Sigmoid colon (tissue), 7 donors: ENCODE results near the gene ING4. TPM values are rescaled to one million over a fixed set of nuclear protein-coding genes. Genes with fewer than 3 reads are reported as not detected.
A peak's percentile ranks its signal among the peaks of the same experiment; 100 is the strongest.

ENCODE experiments used
- DNase-seq: peaks from one replicate; pipeline ENCODE4 v3.0.0-alpha.2; 2019
- H3K27ac ChIP-seq, 4 donors: fragments of 200-600 bp; sonication (generic); one replicate each; pipeline ENCODE4 v1.5.1; 2016 to 2019; ENCODE audit warnings: mild to moderate bottlenecking in 1 of 4
- H3K27me3 ChIP-seq, 3 donors: fragments of 200-600 bp; sonication (generic); one replicate each; pipeline ENCODE4 v1.5.1; 2019; ENCODE audit warnings: mild to moderate bottlenecking in 1 of 3
- H3K36me3 ChIP-seq, 4 donors: fragments of 200-600 bp; sonication (generic); one replicate each; pipeline ENCODE4 v1.5.1; 2016 to 2019
- H3K4me1 ChIP-seq, 4 donors: fragments of 200-600 bp; sonication (generic); one replicate each; pipeline ENCODE4 v1.5.1; 2017 to 2019
- H3K4me3 ChIP-seq, 4 donors: fragments of 200-600 bp; sonication (generic); one replicate each; pipeline ENCODE4 v1.5.1; 2017 to 2019; ENCODE audit warnings: mild to moderate bottlenecking in 2 of 4, moderate library complexity in 1 of 4
- H3K9me3 ChIP-seq, 4 donors: fragments of 200-600 bp in 3 of 4; sonication (generic) in 3 of 4; one replicate each; pipeline versions ENCODE4 v1.5.1 to v1.6.1; 2013 to 2019
- EP300 ChIP-seq, 4 donors: sonication (generic); formaldehyde crosslinking; IDR thresholded peaks; one replicate each; pipeline ENCODE4 v1.6.1; 2017; ENCODE audit warnings: antibody characterized with exemption in 4 of 4
- POLR2A ChIP-seq, 2 donors: fragments of 450-650 bp; IDR thresholded peaks; one replicate each; pipeline ENCODE4 v1.6.1; 2016; ENCODE audit warnings: antibody characterized with exemption in 2 of 2, mild to moderate bottlenecking in 2 of 2, moderate library complexity in 2 of 2
- POLR2AphosphoS5 ChIP-seq, 4 donors: sonication (generic); formaldehyde crosslinking; IDR thresholded peaks; one replicate each; pipeline ENCODE4 v1.6.1; 2017; ENCODE audit warnings: antibody characterized with exemption in 4 of 4
- WGBS, 2 donors: extraction: QIAGEN DNeasy Blood & Tissue Kit; methylation state at CpG; one replicate each; pipeline ENCODE4 v1.1.7; 2013; 5-methylcytosine and 5-hydroxymethylcytosine counted together
- intact Hi-C: fragments of 100-400 bp; cut with DNase I; formaldehyde crosslinking; loops from one replicate; pipeline ENCODE4 v1.15.1; 2023
- polyA plus RNA-seq, 3 donors: library from polyadenylated mRNA; stranded (reverse); fragments of 200-250 nt; gene quantifications; one replicate each; pipeline ENCODE4 v1.2.3, GENCODE V29; 2013
- total RNA-seq, 4 donors: library from RNA; depleted of rRNA; stranded (reverse); fragments of >200 nt; gene quantifications; one replicate each; pipeline ENCODE4 v1.1.0, GENCODE V29; 2016
- TF ChIP-seq, protein P1 (sequence below), 4 experiments: fragments of 450-650 bp in 3 of 4; fragments of 200-600 bp in 1 of 4; IDR thresholded peaks; one replicate each; pipeline ENCODE4 v1.5.1; 2016 to 2019; ENCODE audit warnings: antibody characterized with exemption in 4 of 4, mild to moderate bottlenecking in 3 of 4, moderate library complexity in 2 of 4
- donor health status: healthy with polysubstance abuse.
- donor health status: Bipolar disorder and iron deficiency.
- donor health status: healthy.

The ING4 gene
- total and polyA plus RNA-seq, 7 donors: 37.8 to 85.9 (median 59.5) TPM

DNA sequence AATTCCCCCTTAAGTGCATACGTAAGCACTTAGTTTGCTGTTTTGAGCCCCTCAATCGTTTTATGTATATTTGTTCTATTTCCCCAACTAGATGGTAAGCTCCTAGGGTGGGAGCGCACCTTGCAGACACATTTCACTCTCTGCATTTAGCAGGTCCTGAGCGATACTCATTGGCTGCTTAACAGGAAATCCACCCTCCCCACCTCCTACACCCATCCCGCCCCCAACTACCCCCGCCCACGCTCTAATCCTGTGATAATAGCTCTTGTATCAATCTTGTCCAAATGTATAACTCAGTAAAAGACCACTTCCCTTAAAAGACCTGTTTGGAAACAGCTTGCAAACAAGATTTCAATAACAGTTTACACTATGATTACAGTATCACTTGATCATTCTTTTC lies 35.3 kb downstream of the ING4 start:
- Histone ChIP-seq H3K4me1 (peaks cover 0 to 3% (median under 1%) of the 10 kb centered on the region in 4 donors), H3K27ac (no peak overlapping the region), H3K9me3 (no peaks in the 10 kb centered on the region), H3K27me3 (no peaks in the 10 kb centered on the region), H3K36me3 (no peaks in the 10 kb centered on the region), H3K4me3 (no peak overlapping the region)
- TF ChIP-seq POLR2AphosphoS5 (IDR thresholded peaks at IDR 0.05): no peak
- TF ChIP-seq EP300 (IDR thresholded peaks at IDR 0.05): no peak
- no peak for TF ChIP-seq POLR2A (IDR thresholded peaks at IDR 0.05)
- TF ChIP-seq, protein P1, sequence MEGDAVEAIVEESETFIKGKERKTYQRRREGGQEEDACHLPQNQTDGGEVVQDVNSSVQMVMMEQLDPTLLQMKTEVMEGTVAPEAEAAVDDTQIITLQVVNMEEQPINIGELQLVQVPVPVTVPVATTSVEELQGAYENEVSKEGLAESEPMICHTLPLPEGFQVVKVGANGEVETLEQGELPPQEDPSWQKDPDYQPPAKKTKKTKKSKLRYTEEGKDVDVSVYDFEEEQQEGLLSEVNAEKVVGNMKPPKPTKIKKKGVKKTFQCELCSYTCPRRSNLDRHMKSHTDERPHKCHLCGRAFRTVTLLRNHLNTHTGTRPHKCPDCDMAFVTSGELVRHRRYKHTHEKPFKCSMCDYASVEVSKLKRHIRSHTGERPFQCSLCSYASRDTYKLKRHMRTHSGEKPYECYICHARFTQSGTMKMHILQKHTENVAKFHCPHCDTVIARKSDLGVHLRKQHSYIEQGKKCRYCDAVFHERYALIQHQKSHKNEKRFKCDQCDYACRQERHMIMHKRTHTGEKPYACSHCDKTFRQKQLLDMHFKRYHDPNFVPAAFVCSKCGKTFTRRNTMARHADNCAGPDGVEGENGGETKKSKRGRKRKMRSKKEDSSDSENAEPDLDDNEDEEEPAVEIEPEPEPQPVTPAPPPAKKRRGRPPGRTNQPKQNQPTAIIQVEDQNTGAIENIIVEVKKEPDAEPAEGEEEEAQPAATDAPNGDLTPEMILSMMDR (IDR thresholded peaks at IDR 0.05): no peak
- 51 to 72% methylated on average over 7 of the region's 7 CpGs for WGBS, 2 donors
- DNase-seq: no peak
- intact Hi-C loops: no loop called here

DNA sequence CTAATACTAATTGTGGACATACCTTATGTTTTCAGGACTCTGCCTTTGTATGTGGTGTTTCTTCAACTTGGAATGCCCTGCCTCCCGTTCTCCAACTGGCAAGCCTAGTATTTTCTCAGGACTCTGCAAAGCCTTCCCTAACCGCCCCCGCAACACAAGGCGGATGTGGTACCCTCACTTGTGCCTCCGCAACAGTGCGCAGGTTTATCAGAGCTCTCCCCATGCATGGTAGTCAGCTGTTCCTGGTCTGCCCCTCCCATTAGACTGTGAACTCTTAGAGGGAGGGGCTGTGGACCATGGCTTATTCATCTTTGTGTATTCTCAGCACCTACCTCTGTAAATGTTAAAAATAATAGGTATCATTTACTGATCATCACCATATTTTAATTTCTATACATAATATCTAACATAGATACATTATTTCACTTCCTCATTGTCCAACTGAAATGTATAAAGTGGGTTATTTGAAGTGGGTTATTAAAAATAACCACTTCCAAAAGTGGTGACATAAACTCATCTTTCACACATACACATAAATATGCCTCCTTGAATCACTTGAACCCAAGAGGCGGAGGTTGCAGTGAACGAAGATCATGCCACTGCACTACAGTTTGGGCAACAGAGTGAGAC lies 36.1 kb downstream of the ING4 start:
- no peaks in the 10 kb centered on the region for H3K27me3 ChIP-seq
- no peak overlapping the region for H3K4me3 ChIP-seq
- intact Hi-C loops: no loop called here
- H3K27ac ChIP-seq: no peak overlapping the region
- H3K4me1 ChIP-seq: no peaks in the 10 kb centered on the region
- no peak for DNase-seq
- no peaks in the 10 kb centered on the region for H3K9me3 ChIP-seq
- WGBS, 2 donors: 79 to 89% methylated on average over 8 of the region's 8 CpGs
- TF ChIP-seq, protein P1 (IDR thresholded peaks at IDR 0.05): no peak
- TF ChIP-seq EP300 (IDR thresholded peaks at IDR 0.05) (no peak), POLR2A (IDR thresholded peaks at IDR 0.05) (no peak), POLR2AphosphoS5 (IDR thresholded peaks at IDR 0.05) (no peak)
- no peaks in the 10 kb centered on the region for H3K36me3 ChIP-seq

- Histone ChIP-seq H3K27me3 (peaks cover 8 to 14% (median 11%) of the 10 kb centered on the region in 3 donors), H3K36me3 (no peaks in the 10 kb centered on the region), H3K4me3 (peak overlapping the region in 3 of 4 donors; percentile 22 to 36 (median 25)), H3K27ac (no peak overlapping the region), H3K4me1 (peaks cover 0 to 9% (median 8%) of the 10 kb centered on the region in 4 donors), H3K9me3 (no peaks in the 10 kb centered on the region)
- TF ChIP-seq EP300 (IDR thresholded peaks at IDR 0.05) (no peak), POLR2AphosphoS5 (IDR thresholded peaks at IDR 0.05) (no peak), POLR2A (IDR thresholded peaks at IDR 0.05) (no peak)
- TF ChIP-seq, protein P1 (IDR thresholded peaks at IDR 0.05): no peak
- intact Hi-C loops: no loop called here
- 92 to 95% methylated on average over 29 of the region's 29 CpGs for WGBS, 2 donors
- DNase-seq: no peak
These were observed 42.0 kb downstream of the ING4 start for GRCh38 chr12:6620885-6621274.

GRCh38 chr12:6620137-6620884 lies 42.6 kb downstream of the ING4 start:
- DNase-seq: no peak
- 59 to 85% methylated on average over 88 of the region's 88 CpGs for WGBS, 2 donors
- intact Hi-C loops: no loop called here
- H3K27me3 ChIP-seq: peaks cover 8 to 14% (median 11%) of the 10 kb centered on the region in 3 donors
- peaks cover 0 to 9% (median 8%) of the 10 kb centered on the region in 4 donors for H3K4me1 ChIP-seq
- no peaks in the 10 kb centered on the region for H3K36me3 ChIP-seq
- H3K4me3 ChIP-seq: peak overlapping the region in 3 of 4 donors; percentile 22 to 36 (median 25)
- no peaks in the 10 kb centered on the region for H3K9me3 ChIP-seq
- H3K27ac ChIP-seq: no peak overlapping the region
- TF ChIP-seq, protein P1 (IDR thresholded peaks at IDR 0.05): peak in 3 of 4 experiments; percentile 13 to 56 (median 41)
- no peak for TF ChIP-seq POLR2AphosphoS5 (IDR thresholded peaks at IDR 0.05)
